Stimulated activated CD4-positive, alpha-beta T cell treated with anti-CD3 and anti-CD28 coated beads, Interleukin-1b, Interleukin-23, amount 100 ng/mL, for 1 hour (primary cell): Measurements from ENCODE around the gene OPALIN.
A peak's percentile ranks its signal among the peaks of the same experiment; 100 is the strongest.

Source experiments
- DNase-seq, 2 donors: peaks; one replicate each; pipeline ENCODE4 v3.0.0-alpha.2; 2020; ENCODE audit warnings: low read depth in 2 of 2

Gene OPALIN

DNA sequence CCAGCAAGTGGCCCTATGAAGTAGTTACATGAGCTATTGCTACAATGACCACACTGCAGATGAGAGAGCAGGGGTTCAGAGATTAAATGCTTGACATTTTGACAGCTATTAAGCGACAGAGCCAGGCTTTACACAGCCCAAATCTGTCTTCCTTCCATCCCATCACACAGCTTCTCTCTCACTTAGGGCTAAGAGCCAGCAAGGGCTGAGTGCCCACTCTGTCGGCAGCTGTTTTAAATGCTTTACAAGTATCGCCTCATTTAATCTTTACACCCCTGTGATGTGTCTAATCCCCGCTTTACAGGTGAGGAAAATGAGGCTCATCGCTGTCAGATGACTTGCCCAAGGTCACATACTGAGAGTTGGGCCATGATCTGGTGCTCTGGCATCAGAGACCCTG is 15.2 kb upstream of the OPALIN start:
- no peak for DNase-seq

DNA sequence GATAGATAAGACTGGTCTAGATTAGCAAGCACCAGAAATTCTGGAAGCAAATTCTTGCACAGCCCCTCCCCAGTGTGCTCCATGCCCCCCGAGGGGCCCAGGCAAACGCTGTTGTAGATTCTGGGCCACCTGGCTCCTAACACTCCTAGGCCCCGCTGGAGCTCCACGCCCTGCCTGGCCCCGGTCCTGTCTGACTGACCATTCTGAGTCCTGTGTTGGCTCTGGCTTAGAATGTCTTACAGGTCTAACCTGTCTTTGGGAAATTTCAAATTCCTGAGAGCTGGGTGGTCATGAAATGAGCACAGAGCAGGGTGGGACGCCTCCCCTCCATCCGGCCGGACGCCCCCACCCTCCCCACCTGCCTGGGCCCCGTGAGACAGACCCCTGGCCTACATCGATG is 12.6 kb upstream of the OPALIN start:
- no peak for DNase-seq

DNA sequence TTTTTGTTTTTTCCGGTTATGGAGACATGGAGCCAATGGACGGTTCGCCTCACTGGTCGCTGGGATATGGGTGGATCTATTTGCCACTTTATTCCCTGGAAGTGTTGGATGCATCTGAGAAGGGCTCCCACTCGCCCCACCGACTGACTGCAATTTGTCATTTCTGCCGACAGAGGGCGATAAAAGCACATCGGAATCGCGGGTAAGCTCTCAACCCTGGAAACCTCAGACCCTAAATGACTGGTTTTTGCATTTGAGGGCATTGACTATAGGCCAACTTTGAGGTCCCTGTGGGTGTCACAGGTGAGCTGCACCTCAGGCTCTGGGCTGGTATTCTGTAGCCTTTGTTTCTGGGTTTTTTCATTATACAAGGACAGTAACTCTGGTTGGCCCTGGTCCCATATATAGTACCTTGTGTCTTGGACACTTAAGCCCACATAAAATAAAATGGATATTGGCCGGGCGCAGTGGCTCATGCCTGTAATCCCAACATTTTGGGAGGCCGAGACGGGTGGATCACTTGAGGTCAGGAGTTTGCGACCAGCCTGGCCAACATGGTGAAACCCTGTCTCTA is 11.9 kb upstream of the OPALIN start:
- DNase-seq = peak in 1 of 2 donors; percentile 16

DNA sequence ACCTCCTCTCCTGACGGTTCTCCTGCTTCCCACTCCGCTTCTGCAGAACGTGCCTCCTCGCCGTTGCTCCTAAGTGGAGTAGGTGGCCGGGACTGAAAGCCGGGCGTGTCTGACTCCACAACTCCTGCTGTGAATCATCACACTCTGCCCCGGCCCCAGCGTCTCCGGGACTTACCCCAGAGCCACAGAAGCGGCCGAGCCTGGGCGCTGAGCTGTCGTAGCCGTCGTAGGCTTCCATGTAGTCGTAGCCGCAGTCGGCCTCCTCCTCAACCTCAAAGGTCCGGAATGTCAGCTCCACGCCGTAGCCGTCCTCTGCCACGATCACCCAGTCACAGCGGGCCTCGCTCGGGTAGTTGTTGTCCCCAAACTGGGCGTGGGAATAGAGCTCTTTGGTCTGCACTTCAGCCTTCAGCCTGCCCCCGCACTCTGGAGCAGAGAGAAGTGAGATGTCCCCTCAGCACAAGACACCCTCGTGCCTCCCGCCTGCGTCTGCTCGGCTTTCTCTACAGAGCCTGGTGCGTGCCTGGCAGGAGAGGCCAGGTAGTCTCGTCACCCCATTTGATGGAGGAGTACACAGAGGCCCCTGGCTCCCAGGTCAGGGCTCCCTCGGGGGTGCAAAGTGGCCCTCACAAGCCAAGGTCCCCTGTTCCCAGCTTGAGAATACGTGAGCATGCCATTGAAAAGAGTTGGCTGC is 11.2 kb upstream of the OPALIN start:
- DNase-seq = no peak

DNA sequence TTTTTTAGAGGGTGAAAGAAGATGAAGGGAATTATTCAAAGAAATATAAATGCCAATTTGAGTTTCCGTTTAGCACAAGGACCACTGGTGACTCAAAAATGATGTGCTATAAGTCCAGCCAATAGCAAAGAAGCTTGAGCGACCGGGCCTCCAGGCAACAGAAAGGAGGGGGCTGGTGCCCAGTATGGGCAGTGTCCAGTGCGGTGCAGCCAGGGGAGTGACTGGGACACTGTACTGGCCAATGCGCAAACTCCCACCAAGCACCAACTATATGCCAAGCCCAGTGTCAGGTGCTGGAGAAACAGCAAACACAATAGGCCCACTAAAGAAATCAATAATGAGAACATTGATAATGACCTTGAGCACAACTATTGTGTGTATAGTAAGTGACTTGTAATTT is 10.2 kb upstream of the OPALIN start:
- no peak for DNase-seq

DNA sequence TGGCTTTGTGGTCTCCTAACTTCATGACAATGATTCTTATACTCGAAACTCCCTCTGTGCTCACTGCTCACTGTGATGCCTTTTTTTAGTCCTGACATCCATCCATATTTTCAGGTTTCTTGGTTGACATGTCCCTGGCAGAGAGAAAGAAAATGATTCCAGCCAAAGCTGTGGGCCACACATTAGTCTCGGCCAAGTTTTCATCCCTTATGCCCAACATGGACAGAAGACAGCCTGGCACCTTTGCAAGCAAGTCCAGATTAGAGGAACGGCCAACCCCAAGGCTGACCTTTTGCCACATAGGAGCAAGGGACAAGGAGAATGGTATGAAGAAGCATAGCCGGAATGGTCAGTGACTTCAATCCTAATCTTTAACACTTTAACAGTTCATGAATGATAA is 8.7 kb upstream of the OPALIN start:
- no peak for DNase-seq

DNA sequence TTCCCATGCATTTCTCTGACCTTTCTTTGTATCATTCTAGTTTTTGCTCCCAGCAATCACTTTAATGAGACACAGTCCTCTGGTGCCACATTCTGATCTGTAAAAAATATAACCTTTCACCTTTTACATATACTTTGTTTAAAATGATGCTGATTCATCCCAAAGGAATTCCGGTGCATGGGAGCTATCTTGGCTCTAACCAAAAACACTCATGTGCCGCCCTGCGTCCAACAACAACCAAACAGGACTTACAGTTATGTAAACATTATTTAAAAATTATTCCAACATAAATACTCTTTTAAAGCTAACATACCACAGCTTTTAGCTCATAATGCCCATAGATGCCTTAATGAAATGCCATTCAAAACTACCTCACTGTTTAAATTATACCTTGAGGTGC is 7.7 kb upstream of the OPALIN start:
- DNase-seq = no peak

DNA sequence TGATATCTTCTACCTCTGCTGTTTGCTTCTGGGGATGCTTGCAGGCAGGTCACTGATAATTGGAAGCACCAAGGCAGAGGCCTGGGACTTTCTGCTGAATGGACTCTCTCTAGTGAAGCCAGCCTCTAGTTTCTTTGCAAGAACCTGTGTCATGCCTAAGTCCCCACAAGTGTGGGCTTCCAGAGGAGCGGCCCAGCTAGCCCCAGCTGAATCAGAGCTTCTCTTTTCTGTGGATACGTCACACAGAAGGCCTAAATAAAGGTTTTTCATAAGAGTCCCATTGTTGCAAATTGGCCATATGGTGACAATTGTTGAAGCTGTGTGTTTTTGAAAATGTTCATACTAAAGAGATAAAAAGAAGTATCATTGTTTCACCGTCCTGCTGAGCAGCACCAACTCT is 6.8 kb upstream of the OPALIN start:
- no peak for DNase-seq

DNA sequence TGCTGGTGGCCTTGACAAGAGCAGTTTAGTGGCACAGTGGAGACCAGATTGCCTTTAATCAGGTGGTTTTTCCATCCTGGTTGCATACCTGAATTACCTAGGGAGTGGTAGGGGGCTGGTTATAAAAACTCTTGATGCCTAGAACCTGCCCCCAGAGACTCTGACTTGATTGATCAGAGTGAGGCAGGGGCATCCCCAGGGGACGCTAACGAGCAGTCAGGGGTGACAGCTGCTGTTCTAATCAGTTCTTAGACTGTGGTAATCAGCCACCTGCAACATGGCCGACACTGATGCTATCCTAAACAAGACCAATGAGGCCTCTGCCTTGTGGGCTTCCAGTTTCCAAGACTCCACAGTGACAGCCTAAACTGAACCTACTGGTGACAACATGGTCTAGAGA is 2.0 kb upstream of the OPALIN start:
- DNase-seq = no peak

DNA sequence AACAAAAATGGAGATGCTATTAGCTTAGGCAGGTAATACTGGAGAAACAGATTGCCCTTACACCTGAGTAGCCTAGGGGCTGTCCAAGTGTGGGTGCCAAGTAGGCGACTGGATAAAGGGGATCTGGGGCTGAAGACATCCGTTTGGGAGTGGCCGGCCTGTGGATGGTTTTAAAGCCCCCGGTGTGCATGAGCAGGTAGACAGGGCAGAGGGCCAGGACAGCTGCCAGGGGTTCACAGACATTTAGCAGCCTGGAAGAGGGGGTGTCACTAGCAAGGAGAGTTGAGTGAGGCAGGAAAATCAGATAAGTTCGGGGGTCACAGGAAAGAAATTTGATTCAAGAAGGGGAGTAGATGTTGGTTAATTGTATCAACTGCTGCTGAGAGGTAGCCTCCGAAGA is 1.5 kb upstream of the OPALIN start:
- DNase-seq = no peak

DNA sequence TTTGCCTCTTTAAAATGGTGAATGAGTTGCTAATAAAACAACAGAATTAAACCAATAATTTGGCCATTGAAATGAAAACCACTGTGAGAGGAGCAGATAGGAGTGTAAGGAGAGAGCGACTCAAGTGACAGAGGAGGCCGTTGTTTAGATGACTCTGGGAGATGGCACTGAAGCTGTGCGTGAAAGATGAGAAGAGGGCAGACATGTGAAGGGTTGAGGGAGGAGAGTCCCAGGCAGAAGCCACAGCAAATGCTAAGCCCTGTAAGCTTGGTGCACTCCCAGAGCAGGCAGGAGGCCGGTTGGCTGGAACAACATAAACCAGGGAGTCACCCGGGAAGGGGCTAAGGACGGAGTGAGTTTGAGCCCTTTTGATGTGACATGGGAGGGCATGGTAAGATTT is 814 bp upstream of the OPALIN start:
- DNase-seq = no peak

DNA sequence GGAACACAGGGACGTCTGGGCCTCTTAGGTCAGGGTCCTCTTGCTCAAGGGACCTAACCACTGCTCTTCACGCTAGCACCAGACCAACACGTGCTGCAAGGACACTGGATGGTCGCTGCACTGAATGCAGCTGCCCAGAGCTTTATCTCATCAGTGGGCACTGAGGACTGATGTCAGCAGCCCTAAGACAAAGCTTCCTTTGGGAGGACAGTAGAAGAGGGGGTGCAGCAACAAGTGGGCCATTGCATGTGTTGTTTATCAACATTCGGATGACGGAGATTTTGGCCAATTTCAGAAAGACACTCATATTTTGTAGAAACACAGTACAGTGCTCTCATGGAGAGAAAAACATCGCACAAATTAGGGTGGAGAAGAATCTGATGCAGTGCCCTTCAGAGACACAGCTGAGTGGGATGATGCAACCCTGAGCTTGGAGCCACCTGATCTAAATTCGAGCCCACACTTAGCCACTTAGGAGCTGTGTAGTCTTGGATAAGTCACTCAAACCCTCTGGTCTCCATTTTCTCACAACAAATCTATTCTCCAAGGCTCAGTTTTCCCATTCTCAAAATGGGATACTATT is 1.7 kb downstream of the OPALIN start:
- no peak for DNase-seq

DNA sequence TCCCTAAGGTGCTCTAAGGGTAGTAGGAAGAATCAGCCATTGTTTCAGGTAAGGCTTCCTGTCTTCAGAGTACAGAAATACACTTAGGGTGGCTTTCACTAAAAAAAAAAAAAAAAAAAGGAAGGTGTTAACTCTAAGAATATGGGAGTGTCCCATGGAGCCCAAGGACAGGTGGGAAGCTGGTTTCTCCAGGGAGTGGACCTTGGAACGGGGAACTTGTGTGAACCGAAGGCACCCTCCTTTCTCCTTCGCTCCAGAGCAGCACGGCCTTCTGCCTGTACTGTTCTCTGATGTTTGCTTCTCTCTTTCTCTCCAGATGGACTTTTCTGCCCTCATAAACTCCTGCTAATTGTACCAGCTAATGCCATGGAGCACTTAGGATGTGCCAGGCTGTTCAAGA is 6.2 kb downstream of the OPALIN start:
- DNase-seq = no peak

DNA sequence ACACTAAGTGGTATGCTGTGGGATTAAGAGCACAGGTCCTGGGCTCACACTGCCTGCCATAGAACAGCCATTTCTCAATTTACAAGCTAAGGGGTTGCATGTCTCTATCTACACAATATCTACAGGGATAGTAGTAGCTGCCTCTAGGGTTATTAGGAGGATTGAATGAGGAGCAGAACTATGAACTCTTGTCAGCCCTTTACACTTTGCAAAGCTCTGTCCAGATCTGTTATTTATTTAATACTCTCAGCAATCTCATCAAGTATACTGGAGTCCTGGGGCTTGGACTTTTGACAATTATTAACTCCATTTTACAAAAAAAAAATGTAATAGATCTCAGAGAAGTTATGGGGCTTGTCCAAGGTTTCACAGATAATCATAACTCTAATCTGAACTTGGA is 6.8 kb downstream of the OPALIN start:
- DNase-seq = no peak

DNA sequence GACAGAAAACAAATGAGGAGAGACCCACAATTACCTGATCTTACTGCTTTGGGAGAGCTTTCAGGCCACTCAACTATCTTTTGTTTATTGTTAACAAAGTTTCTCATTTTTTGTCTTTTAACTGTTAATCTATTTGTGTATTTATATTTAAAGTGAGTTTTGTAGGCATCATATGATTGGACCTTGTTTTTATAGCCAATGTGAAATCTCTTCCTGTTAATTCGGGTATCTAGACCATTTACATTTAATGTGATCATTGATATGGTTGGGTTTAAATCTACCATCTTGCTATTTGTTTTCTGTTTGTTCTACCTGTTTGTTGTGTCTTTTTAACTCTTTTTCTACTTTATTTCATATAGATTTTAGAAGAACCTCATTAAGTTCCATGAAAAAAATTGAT is 12.5 kb downstream of the OPALIN start:
- DNase-seq = no peak

DNA sequence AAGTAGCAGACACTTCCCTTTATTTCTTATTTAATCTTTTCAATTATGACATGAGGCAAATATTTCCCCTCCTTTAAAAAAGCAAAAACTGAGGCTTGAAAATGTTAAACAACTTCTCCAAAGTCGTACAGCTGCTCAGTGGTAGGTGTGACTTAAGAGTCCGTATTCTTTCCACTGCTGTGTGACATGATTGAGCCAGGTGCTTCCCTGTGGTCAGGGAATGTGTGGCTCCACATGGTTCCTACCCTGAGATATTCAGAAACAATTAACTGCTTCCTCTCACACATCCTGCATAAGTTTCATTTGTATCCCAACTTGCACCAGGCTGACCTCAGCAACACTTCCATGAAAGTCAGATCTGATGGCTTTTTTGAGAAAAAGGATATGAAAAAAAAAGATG is 13.6 kb downstream of the OPALIN start:
- DNase-seq = no peak

DNA sequence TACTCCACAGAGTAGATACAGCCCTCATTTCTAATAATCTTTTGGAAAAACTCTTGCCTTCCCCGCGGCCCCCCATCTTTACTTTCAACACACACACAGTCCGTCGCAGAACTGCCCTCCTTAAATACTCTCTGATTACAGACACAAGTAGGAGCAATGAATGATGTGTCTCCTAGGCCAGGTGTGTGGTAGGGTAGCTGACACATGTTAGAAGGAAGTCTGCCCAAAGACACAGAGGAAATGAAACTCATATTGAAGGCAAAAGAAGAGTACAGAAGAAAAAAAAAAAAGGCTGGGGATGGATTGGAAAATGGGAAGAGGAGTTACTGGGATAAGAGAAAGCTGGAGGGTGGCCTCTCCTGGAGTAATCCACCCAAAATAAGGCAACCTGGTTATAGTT is 14.6 kb downstream of the OPALIN start:
- no peak for DNase-seq

DNA sequence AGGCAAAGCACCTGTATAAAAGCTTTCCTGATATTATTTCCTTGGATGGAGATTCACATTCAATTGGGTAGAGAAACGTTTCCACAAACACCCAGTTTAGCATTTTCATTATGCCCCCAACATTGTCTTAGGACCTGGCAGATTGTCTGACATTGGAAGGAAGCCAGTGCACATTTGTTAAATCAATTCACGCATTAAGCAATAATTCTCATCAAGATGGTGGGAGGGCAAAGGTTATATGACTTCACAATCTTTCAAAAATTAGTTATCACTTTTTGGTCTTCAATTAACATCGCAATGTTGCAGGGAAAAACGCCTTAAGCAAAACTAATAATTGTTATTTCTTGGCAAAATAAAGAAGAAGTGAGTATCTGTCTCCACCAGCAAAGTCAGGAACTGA is 16.4 kb downstream of the OPALIN start:
- no peak for DNase-seq

DNA sequence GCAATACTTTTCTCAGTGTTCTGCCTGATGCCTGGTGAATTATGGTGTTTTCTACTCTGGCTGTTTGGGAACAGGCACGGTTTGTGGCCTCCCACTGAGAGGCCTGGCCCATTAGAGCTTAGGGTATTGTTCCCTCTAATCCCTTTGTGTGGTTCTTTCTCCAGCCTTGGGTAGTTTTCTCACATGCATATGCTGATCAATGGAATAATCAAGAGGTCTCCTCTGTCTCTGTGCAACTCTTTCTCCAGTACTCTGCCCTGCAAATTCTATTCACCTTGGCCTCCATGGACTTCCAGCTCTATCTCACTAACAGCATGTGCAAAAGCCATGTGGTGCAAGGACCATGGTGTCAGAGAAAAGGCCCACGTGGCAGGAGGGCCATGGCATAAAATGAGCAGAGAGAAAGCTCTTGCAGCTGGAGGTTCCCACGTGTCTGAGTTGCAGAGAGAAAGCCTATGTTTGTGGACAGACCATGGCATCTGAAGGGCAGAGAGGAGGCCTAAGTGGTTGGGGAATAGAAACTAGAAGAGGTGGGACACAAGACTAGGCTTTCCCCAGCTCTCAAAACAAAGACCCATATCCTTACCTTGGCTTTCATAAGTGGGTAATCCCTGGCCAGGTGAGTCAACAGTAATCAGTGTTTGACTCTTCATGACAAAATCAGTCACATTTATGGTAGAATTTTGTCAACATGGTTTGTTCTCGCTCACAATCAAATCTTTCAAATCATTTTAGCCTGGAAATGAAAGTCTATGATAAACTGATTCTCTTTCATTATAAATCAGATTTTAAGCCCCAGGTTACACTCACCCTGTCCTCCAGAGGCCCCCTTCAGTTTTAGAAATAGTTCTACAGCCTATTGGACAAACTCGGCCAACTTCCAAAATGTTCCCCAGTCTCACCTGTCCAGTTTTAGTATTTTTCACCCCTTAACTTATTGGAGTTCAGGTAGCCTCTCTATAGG is 17.3 kb downstream of the OPALIN start:
- DNase-seq = no peak

DNA sequence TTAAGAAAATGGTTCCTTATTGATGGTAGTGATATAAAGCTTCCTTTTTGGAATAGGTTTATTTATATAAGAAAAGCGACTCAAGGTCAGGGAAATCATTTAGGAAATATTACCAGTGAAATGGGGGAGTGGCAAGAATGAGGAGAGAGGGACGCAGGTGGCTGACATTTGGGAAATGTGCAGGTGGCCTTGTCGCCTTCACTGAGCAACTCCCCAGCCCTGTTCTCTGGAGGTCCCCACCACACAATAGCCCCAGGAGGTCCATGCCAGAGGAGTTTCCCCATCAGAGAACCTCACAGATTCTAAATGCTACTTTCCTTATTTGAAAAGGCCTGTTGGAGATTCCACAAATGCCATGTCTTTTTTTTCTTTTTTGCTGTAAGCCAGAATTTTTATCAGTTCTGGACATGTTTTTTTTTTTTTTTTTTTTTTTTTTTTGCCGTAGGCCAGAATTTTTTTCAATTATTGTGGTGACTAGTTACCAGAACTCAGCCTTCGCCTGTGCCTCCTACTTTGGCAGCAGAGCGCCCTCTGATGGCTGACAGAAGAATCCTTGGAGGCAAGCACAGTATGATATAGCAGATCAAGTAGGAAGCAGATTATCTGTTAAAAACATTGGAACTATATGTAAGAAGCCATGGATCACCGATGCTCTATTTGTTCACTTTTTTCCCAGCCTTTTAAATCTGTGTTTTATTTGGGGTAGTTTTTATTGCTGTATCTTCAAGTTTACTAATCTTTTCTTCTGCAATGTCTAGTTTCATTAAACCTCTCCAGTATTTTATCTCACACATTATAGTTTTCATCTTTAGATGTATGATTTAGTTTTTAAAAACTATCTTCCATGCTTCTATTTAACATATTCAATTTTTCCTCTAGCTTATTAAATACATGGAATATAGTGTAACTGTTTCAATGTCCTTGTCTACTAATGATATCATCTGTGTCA is 18.6 kb downstream of the OPALIN start:
- peak; percentile 5 to 17 for DNase-seq

DNA sequence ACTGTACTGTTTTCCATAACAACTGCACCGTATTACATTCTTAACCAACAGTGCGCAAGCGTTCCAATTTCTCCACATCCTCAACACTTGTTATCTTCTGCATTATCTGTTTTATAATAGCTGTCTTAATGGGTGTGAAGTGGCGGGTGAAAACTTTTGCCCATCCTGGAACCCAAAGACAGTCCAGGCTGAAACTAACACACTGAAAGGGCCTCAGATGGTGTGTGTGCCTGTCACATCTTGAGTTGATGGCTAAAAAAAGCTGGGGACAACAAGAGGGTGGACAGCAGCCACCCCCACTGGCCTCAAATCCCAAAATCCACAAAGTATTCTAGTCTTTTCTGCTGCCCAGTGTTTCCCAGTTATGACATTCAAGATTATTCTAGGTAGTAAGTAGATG is 19.4 kb downstream of the OPALIN start:
- no peak for DNase-seq
